ENCODE results near the gene CCBE1.
"Not testable (repeated sequence)": the region's sequence is repeated elsewhere in the genome, so short reads cannot be mapped to it uniquely, and the experiment has no call there.

The CCBE1 gene

GRCh38 chr18:59697236-59697932 lies at the start of gene CCBE1:
Gene CCBE1, minus strand, starts transcription at chr18:59697423.
- DNase-seq: no peak

GRCh38 chr18:59744271-59744721 lies 47.1 kb upstream of the CCBE1 start:
- DNase-seq: no peak

GRCh38 chr18:59743566-59743965 lies 46.3 kb upstream of the CCBE1 start:
- no peak for DNase-seq

GRCh38 chr18:59742325-59743111 lies 45.3 kb upstream of the CCBE1 start:
- DNase-seq: no peak

- DNase-seq: no peak
Observed at GRCh38 chr18:59740141-59740540, 42.9 kb upstream of the CCBE1 start.

- DNase-seq: no peak
Observed at GRCh38 chr18:59737776-59738300, 40.6 kb upstream of the CCBE1 start.

GRCh38 chr18:59737335-59737734 lies 40.1 kb upstream of the CCBE1 start:
- not testable (repeated sequence) for DNase-seq

- DNase-seq: no peak
Observed at GRCh38 chr18:59736061-59736460, 38.8 kb upstream of the CCBE1 start.

- no peak for DNase-seq
Observed at GRCh38 chr18:59735269-59735860, 38.1 kb upstream of the CCBE1 start.

- no peak for DNase-seq
Observed at GRCh38 chr18:59733421-59733820, 36.2 kb upstream of the CCBE1 start.

- no peak for DNase-seq
Observed at GRCh38 chr18:59730896-59731295, 33.7 kb upstream of the CCBE1 start.

- DNase-seq: no peak
Observed at GRCh38 chr18:59729781-59730180, 32.6 kb upstream of the CCBE1 start.

GRCh38 chr18:59728816-59729215 lies 31.6 kb upstream of the CCBE1 start:
- no peak for DNase-seq

- DNase-seq: no peak
Observed at GRCh38 chr18:59725142-59725541, 27.9 kb upstream of the CCBE1 start.

GRCh38 chr18:59724103-59724502 lies 26.9 kb upstream of the CCBE1 start:
- DNase-seq: no peak

- no peak for DNase-seq
Observed at GRCh38 chr18:59721931-59722330, 24.7 kb upstream of the CCBE1 start.

GRCh38 chr18:59721211-59721610 lies 24.0 kb upstream of the CCBE1 start:
- DNase-seq: no peak

- no peak for DNase-seq
Observed at GRCh38 chr18:59719544-59720181, 22.4 kb upstream of the CCBE1 start.

- no peak for DNase-seq
Observed at GRCh38 chr18:59718464-59719157, 21.4 kb upstream of the CCBE1 start.

GRCh38 chr18:59718108-59718463 lies 20.9 kb upstream of the CCBE1 start:
- DNase-seq: peak; percentile 19

GRCh38 chr18:59717291-59717690 lies 20.1 kb upstream of the CCBE1 start:
- no peak for DNase-seq

GRCh38 chr18:59715966-59716369 lies 18.7 kb upstream of the CCBE1 start:
- no peak for DNase-seq

GRCh38 chr18:59715445-59715844 lies 18.2 kb upstream of the CCBE1 start:
- no peak for DNase-seq

Measured in 8988T (cell line).